T-cell (primary cell): ENCODE results near the gene LRRC25. TPM values are rescaled to one million over a fixed set of nuclear protein-coding genes. Genes with fewer than 3 reads are reported as not detected.

ENCODE experiments used
- ATAC-seq, 4 experiments: fragments of 200-7000 bp in 3 of 4; fragments of 150-1000 bp in 1 of 4; cut with Tn5 transposase; replicated peaks in 1 of 4; 1 replicate in 3 of 4; 2 replicates in 1 of 4; pipeline ENCODE4 v1.10.0; 2021; ENCODE audit warnings: moderate library complexity in 3 of 4, mild to moderate bottlenecking in 2 of 4, moderate number of reproducible peaks in 1 of 4
- CTCF ChIA-PET, 2 donors: fragments of 300-600 bp; sonication (Branson Sonifier 250); formaldehyde crosslinking; loops; one replicate each; lab custom pipeline; 2022; ENCODE audit warnings: antibody characterized with exemption in 2 of 2; lab: Charles Lee
- POLR2A ChIA-PET, 2 donors: fragments of 300-600 bp; sonication (Branson Sonifier 250); formaldehyde crosslinking; loops; one replicate each; lab custom pipeline; 2022; ENCODE audit warnings: antibody characterized with exemption in 2 of 2; lab: Charles Lee
- DNase-seq, 35 experiments: peaks; one replicate each; pipeline versions ENCODE4 v3.0.0 to v3.0.0-alpha.2; 2013 to 2023
- H3K27ac ChIP-seq: one replicate; pipeline ENCODE4 v1.5.1; 2013; ENCODE audit warnings: low read length
- H3K27me3 ChIP-seq, 2 experiments: replicated peaks in 1 of 2; 1 replicate in 1 of 2; 2 replicates in 1 of 2; pipeline versions ENCODE4 v1.6.1 to v1.7.0; 2013; ENCODE audit warnings: low read length in 1 of 2, mixed read lengths in 1 of 2; ENCODE audit not compliant: control insufficient read depth in 2 of 2, insufficient read depth in 2 of 2; ENCODE audit errors: extremely low read depth in 1 of 2
- H3K36me3 ChIP-seq, 2 donors: 1 replicate in 1 of 2; 2 replicates in 1 of 2; pipeline versions ENCODE4 v1.6.1 to v1.7.0; 2013; ENCODE audit warnings: low read length in 1 of 2; ENCODE audit not compliant: control insufficient read depth in 2 of 2, insufficient read depth in 1 of 2; ENCODE audit errors: extremely low read depth in 1 of 2
- H3K4me1 ChIP-seq, 2 experiments: 1 replicate in 1 of 2; 2 replicates in 1 of 2; pipeline versions ENCODE4 v1.6.1 to v1.7.0; 2013; ENCODE audit warnings: low read length in 2 of 2, mixed read lengths in 1 of 2; ENCODE audit not compliant: insufficient read depth in 2 of 2, control insufficient read depth in 1 of 2; ENCODE audit errors: extremely low read depth in 1 of 2
- H3K4me3 ChIP-seq, 2 donors: 1 replicate in 1 of 2; 2 replicates in 1 of 2; pipeline versions ENCODE4 v1.5.1 to v1.7.0; 2013; ENCODE audit warnings: mild to moderate bottlenecking in 2 of 2, low read length in 1 of 2, moderate library complexity in 1 of 2; ENCODE audit not compliant: control insufficient read depth in 1 of 2; ENCODE audit errors: extremely low read depth in 1 of 2
- H3K9me3 ChIP-seq: 2 replicates; pipeline ENCODE4 v1.7.0; 2013
- H3K27ac Mint-ChIP-seq, 2 donors: one replicate each; pipeline ENCODE4 v1.8.0; 2020 to 2021; ENCODE audit warnings: mild to moderate bottlenecking in 2 of 2, mixed read lengths in 2 of 2
- H3K27me3 Mint-ChIP-seq, 2 donors: one replicate each; pipeline ENCODE4 v1.8.0; 2021 to 2022; ENCODE audit warnings: mixed read lengths in 2 of 2
- H3K36me3 Mint-ChIP-seq: one replicate; pipeline ENCODE4 v1.8.0; 2021; ENCODE audit warnings: mixed read lengths
- H3K4me1 Mint-ChIP-seq, 3 donors: one replicate each; pipeline ENCODE4 v1.8.0; 2020 to 2022; ENCODE audit warnings: mixed read lengths in 3 of 3, mild to moderate bottlenecking in 1 of 3
- H3K4me3 Mint-ChIP-seq, 3 donors: one replicate each; pipeline ENCODE4 v1.8.0; 2020 to 2022; ENCODE audit warnings: mild to moderate bottlenecking in 3 of 3, mixed read lengths in 3 of 3, moderate library complexity in 3 of 3
- H3K9me3 Mint-ChIP-seq, 3 donors: one replicate each; pipeline ENCODE4 v1.8.0; 2020 to 2022; ENCODE audit warnings: mixed read lengths in 3 of 3
- WGBS: methylation state at CpG from one replicate; pipeline ENCODE4 v1.1.5; 2013; ENCODE audit warnings: missing lambda C conversion rate; ENCODE audit not compliant: insufficient coverage; 5-methylcytosine and 5-hydroxymethylcytosine counted together
- total RNA-seq, 35 experiments: library from RNA in 6 of 35; stranded (reverse) in 6 of 35; fragments of 120-200 nt in 1 of 35; gene quantifications; one replicate each; pipeline versions ENCODE4 v1.2.1 to v1.2.4 and lab custom pipeline; 2013 to 2026

The LRRC25 gene
- total RNA-seq, 5 donors from 2014 or later (not counting 1 experiment from before 2014, with no cell fraction given): 0.16 to 0.33 (median 0.30) TPM; not detected in 2

DNA sequence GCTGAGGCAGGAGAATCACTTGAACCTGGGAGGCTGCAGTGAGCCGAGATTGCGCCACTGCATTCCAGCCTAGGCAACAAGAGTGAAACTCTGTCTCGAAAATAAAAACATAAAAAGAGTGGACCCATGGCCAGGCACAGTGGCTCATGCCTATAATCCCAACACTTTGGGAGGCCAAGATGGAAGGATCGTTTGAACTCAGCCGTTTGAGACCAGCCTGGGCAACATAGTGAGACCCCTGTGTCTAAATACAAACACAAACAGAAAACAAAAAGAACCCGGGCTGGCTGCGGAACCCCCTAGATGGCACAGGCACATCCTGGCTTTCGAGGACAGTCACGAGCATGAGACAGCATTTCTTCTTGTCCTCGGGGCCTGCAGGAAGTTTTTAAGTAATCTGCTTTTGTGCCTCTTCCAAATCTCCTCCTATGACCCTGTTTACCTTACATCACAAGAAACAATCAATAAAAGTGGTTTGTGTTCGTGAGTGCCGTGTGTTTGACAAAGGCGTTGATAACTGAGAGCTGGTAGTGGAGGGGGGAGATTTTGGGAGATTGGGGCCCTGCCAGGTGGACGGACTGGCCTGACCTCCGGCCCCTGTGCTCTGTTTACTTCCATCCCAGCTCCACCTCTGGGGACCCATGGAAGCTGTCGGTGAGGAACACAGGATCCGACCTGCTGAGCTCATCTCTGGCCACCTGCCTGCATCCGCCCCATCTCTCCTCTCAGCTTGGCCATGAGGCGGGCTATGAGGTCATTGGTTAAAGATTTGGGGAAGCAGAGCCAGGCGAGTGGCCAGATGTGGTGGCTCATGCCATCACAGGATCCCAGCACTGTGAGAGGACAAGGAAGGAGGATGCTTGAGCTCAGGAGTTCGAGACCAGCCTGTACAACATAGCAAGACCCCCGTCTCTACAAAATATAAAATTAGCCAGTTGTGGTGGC, 17.3 kb downstream of the LRRC25 start:
- H3K9me3 Mint-ChIP-seq: no peaks in the 10 kb centered on the region
- H3K4me1 Mint-ChIP-seq: no peaks in the 10 kb centered on the region
- no peak for DNase-seq
- Histone ChIP-seq H3K27ac (no peak overlapping the region), H3K9me3 (no peaks in the 10 kb centered on the region), H3K27me3 (peaks cover 0 to 40% of the 10 kb centered on the region in 2 experiments), H3K36me3 (no peaks in the 10 kb centered on the region), H3K4me3 (no peak overlapping the region), H3K4me1 (no peaks in the 10 kb centered on the region)
- ChIA-PET POLR2A (interaction anchor here in 1 of 2 donors (0.6 kb wide), 1 partner anchor 9 kb away, joined by 3 read pairs; no protein-coding TSS in a partner anchor), CTCF (interaction anchor here (0.6 to 1.2 kb wide), 3 partner anchors 9 to 567 kb away, joined by 3 to 6 read pairs (median 4); partner anchors contain the start of gene LRRC25 (in 1 of the 2))
- H3K4me3 Mint-ChIP-seq: no peak overlapping the region
- H3K27ac Mint-ChIP-seq: no peak overlapping the region
- ATAC-seq: no peak
- H3K27me3 Mint-ChIP-seq: peaks cover 4 to 28% of the 10 kb centered on the region in 2 donors
- WGBS: 64% methylated on average over 6 of the region's 22 CpGs
- H3K36me3 Mint-ChIP-seq: no peaks in the 10 kb centered on the region

DNA sequence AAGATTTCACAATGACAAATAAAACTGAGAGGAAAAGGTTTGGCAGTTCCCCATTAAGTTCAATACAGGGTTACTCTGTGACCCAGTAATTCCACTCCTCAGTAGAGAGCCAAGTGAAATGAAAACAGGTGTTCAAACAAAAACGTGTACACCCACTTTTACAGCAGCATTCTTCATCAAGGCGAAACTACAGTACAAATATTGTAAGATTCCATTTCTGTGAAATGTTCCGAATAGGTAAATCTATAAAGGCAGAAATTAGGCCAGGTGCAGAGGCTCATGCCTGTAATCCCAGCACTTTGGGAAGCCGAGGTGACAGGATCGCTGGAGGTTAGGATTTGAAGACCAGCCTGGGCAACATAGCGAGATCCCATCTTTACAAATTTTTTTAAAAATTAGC, 20.4 kb downstream of the LRRC25 start:
- peaks cover 8 to 11% (median 10%) of the 10 kb centered on the region in 3 donors for H3K4me1 Mint-ChIP-seq
- Histone ChIP-seq H3K27ac (no peak overlapping the region), H3K9me3 (no peaks in the 10 kb centered on the region), H3K27me3 (peaks cover 0 to 20% of the 10 kb centered on the region in 2 experiments), H3K4me3 (no peak overlapping the region), H3K4me1 (peaks cover 0 to 20% of the 10 kb centered on the region in 2 experiments), H3K36me3 (no peaks in the 10 kb centered on the region)
- DNase-seq (no peak), ATAC-seq (no peak)
- POLR2A ChIA-PET: no interaction called here
- CTCF ChIA-PET: interaction anchor here in 1 of 2 donors (0.6 kb wide), 1 partner anchor 828 kb away, joined by 3 read pairs; no protein-coding TSS in a partner anchor
- no peaks in the 10 kb centered on the region for H3K9me3 Mint-ChIP-seq
- no peaks in the 10 kb centered on the region for H3K36me3 Mint-ChIP-seq
- H3K4me3 Mint-ChIP-seq: no peak overlapping the region
- WGBS: no CpG with 5 or more reads among the region's 6 CpGs
- H3K27me3 Mint-ChIP-seq: peaks cover 5 to 11% of the 10 kb centered on the region in 2 donors
- H3K27ac Mint-ChIP-seq: no peak overlapping the region

DNA sequence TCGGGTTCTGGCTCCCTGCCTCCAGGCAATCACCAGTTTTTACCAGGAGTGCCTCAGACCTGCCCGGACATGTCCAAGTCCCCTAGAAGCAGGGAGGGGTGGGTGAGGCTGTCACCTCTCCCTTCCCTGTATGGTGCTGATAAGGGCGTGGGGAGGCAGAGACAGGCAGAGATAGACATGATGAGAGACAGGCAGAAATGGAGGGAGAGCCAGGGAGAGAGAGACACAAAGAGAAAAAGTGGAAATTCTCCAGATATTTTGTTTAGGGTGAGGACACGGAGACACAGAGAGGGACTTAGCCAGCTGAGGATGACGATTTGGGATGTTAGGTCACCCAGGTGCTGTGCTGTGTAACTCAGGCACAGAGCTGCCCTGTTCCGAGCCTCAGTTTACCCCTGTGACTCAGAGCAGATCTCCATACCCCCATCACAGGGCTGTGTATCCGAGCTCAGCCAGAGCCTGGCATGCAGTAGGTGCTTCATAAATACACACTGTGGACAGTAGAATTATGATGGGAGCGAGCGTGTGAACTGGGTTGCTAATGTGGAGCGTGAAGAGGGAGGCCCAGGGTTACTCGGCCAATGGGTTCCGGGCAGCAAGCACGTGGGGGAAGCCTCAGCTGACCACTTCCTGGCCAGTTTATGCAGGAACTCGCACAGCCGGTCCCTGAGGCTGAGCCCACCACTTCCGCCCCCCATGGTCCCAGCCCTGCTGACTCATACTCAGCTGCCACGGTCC, 23.4 kb downstream of the LRRC25 start:
- CTCF ChIA-PET: interaction anchor here in 1 of 2 donors (0.6 kb wide), 1 partner anchor 96 kb away, joined by 3 read pairs; no protein-coding TSS in a partner anchor
- Mint-ChIP-seq H3K27me3 (peaks cover 4 to 5% of the 10 kb centered on the region in 2 donors), H3K9me3 (no peaks in the 10 kb centered on the region), H3K4me1 (peaks cover 8 to 11% (median 10%) of the 10 kb centered on the region in 3 donors), H3K27ac (peak overlapping the region in 1 of 2 donors; percentile 44), H3K36me3 (no peaks in the 10 kb centered on the region), H3K4me3 (no peak overlapping the region)
- WGBS: 11% methylated on average over 6 of the region's 17 CpGs
- peaks cover 0 to 14% of the 10 kb centered on the region in 2 experiments for H3K27me3 ChIP-seq
- POLR2A ChIA-PET: no interaction called here
- H3K9me3 ChIP-seq: no peaks in the 10 kb centered on the region
- ATAC-seq: peak; percentile 29 to 80 (median 66)
- no peak overlapping the region for H3K4me3 ChIP-seq
- H3K36me3 ChIP-seq: no peaks in the 10 kb centered on the region
- H3K27ac ChIP-seq: no peak overlapping the region
- peak in 31 of 35 experiments; percentile 7 to 73 (median 40) for DNase-seq
- peaks cover 0 to 20% of the 10 kb centered on the region in 2 experiments for H3K4me1 ChIP-seq

DNA sequence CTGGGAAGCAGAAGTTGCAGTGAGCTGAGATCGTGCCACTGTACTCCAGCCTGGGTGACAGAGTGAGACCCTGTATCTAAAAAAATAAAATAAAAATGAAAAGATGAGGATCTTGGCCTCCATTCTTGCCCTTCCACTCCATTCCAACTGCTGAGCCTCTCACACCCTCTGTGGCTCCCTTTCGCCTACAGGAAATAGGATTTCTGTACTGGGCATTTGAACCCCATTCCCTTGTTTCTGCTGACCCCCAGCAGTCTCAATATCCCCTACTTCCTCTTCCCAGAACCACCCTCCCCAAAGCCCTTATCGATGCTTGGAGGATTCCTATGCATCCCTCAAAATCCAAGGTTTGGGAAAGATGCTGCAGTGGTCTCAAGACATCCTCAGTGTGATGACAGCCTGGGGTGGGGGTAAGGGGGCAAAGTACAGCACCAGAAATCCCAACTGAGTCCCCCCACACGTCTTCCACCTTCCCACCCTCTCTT, 24.0 kb downstream of the LRRC25 start:
- Mint-ChIP-seq H3K9me3 (no peaks in the 10 kb centered on the region), H3K4me1 (peaks cover 8 to 11% (median 10%) of the 10 kb centered on the region in 3 donors), H3K27me3 (peaks cover 4 to 5% of the 10 kb centered on the region in 2 donors), H3K4me3 (no peak overlapping the region), H3K36me3 (no peaks in the 10 kb centered on the region), H3K27ac (no peak overlapping the region)
- H3K27ac ChIP-seq: no peak overlapping the region
- no peaks in the 10 kb centered on the region for H3K36me3 ChIP-seq
- ChIA-PET CTCF (no interaction called here), POLR2A (no interaction called here)
- peaks cover 0 to 20% of the 10 kb centered on the region in 2 experiments for H3K4me1 ChIP-seq
- no peaks in the 10 kb centered on the region for H3K9me3 ChIP-seq
- H3K27me3 ChIP-seq: peaks cover 0 to 14% of the 10 kb centered on the region in 2 experiments
- no peak for ATAC-seq
- 100% methylated on average over 1 of the region's 4 CpGs for WGBS
- no peak overlapping the region for H3K4me3 ChIP-seq
- DNase-seq: no peak

DNA sequence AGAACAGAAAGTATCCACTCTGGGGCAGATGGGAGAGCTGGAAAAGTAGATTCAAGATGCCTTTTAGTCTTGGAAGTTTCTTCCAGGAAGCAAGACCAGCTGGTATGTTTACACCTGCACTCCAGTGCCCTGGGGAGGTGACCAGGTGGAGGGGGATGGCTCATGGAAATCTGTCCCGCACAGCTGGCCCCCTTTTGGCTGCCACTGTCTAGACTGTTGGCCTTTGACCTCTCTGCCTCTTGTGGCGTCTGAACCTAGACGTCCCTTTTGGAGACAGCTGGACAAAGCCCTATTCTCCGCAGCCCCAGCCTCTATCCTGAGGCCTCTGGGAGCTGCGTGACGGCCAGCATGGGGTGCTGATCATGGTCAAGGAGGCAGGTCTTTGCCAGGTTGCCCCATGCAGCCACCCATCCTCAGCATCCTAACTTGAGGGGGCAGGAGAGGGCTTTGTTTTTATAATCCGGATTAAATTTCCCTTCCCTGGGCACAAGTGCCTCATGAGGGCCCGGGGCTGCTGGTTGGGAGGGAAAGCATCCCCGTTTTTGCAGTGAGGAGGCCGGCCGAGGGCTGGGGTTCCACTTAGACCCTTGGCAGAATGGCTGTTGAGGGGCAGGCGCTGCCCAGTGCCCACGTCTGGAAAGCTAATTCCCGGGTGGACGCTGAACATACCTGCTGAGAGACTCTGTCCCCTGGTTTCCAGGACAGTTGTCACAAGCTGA, 28.8 kb downstream of the LRRC25 start:
- POLR2A ChIA-PET: no interaction called here
- no peak overlapping the region for H3K4me3 ChIP-seq
- no peaks in the 10 kb centered on the region for H3K9me3 ChIP-seq
- ATAC-seq: no peak
- peaks cover 2 to 3% (median 3%) of the 10 kb centered on the region in 3 donors for H3K4me1 Mint-ChIP-seq
- peaks cover 0 to 8% of the 10 kb centered on the region in 2 experiments for H3K4me1 ChIP-seq
- peaks cover 0 to 8% of the 10 kb centered on the region in 2 experiments for H3K27me3 ChIP-seq
- peaks cover 24% of the 10 kb centered on the region for H3K36me3 Mint-ChIP-seq
- H3K27ac Mint-ChIP-seq: no peak overlapping the region
- H3K9me3 Mint-ChIP-seq: no peaks in the 10 kb centered on the region
- H3K36me3 ChIP-seq: peaks cover 0 to 13% of the 10 kb centered on the region in 2 donors
- 87% methylated on average over 11 of the region's 15 CpGs for WGBS
- no peak overlapping the region for H3K4me3 Mint-ChIP-seq
- H3K27ac ChIP-seq: no peak overlapping the region
- CTCF ChIA-PET: interaction anchor here in 1 of 2 donors (0.7 kb wide), 1 partner anchor 121 kb away, joined by 5 read pairs; no protein-coding TSS in a partner anchor
- DNase-seq: no peak
- peaks cover 0 to under 1% of the 10 kb centered on the region in 2 donors for H3K27me3 Mint-ChIP-seq
